ENCODE data around the gene PIGL.
"Not testable (repeated sequence)": the region's sequence is repeated elsewhere in the genome, so short reads cannot be mapped to it uniquely, and the experiment has no call there.

Gene PIGL

GRCh38 chr17:16216341-16217001 lies 539 bp upstream of the PIGL start:
- CTCF ChIA-PET, result interaction anchor here (0.7 to 1.5 kb wide), 3 partner anchors 9 to 73 kb away, joined by 3 read pairs; no protein-coding TSS in a partner anchor
- POLR2A ChIA-PET, result interaction anchor here (0.5 to 1.4 kb wide), 3 partner anchors 17 to 152 kb away, joined by 3 to 4 read pairs (median 3); no protein-coding TSS in a partner anchor
- 86% methylated on average over 12 of the region's 38 CpGs for WGBS (ENCODE audit: insufficient coverage)
- H3K27me3 ChIP-seq (replicated peaks in 2 of 5; ENCODE audit: control insufficient read depth in 4 of 5, insufficient read depth in 5 of 5, low read length in 4 of 5); H3K9me3 ChIP-seq (ENCODE audit: control extremely low read depth in 1 of 5, control insufficient read depth in 4 of 5, insufficient read depth in 2 of 5, low read depth in 1 of 5, low read length in 4 of 5); H3K36me3 ChIP-seq (ENCODE audit: control insufficient read depth in 4 of 4, insufficient read depth in 4 of 4, low read length in 3 of 4); DNase-seq: not testable (repeated sequence)
- peak overlapping the region; percentile 75 to 99 (median 91) for H3K4me3 ChIP-seq (ENCODE audit: control insufficient read depth in 1 of 7, extremely low read depth in 1 of 7, insufficient read depth in 4 of 7, low read depth in 2 of 7, low read length in 6 of 7)
- H3K4me1 ChIP-seq (ENCODE audit: control extremely low read depth in 1 of 4, control insufficient read depth in 4 of 4, insufficient read depth in 4 of 4, low read length in 3 of 4), result peaks cover 12 to 42% (median 20%) of the 10 kb centered on the region in 4 experiments
- peak overlapping the region; percentile 80 to 89 for H3K27ac ChIP-seq (ENCODE audit: insufficient read depth in 1 of 2, low read depth in 1 of 2, low read length in 2 of 2, poor library complexity in 1 of 2, severe bottlenecking in 2 of 2)

DNA sequence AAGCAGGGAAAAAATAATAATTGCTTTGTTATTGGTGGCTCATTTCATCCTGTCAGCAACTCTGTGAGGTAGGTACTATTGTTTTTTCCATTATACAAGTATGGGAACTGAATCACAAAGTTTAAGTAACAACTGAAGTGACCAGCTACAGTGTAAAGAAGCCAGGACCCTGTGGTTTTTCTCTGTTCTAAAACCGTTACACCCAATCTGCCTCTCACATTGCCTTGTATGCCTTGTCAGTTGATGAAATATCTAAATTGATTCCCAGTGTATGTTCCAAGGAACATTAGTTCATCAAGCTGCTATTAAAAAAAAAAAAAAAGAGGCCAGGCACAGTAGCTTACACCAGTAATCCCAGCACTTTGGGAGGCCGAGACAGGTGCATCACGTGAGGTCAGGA lies 5.4 kb downstream of the PIGL start:
- Histone ChIP-seq H3K4me3 (ENCODE audit: control insufficient read depth in 1 of 7, extremely low read depth in 1 of 7, insufficient read depth in 4 of 7, low read depth in 2 of 7, low read length in 6 of 7) (no peak overlapping the region), H3K9me3 (ENCODE audit: control extremely low read depth in 1 of 5, control insufficient read depth in 4 of 5, insufficient read depth in 2 of 5, low read depth in 1 of 5, low read length in 4 of 5) (no peaks in the 10 kb centered on the region), H3K27ac (ENCODE audit: insufficient read depth in 1 of 2, low read depth in 1 of 2, low read length in 2 of 2, poor library complexity in 1 of 2, severe bottlenecking in 2 of 2) (no peak overlapping the region), H3K36me3 (ENCODE audit: control insufficient read depth in 4 of 4, insufficient read depth in 4 of 4, low read length in 3 of 4) (peaks cover 0 to 2% (median 2%) of the 10 kb centered on the region in 4 experiments), H3K27me3 (replicated peaks in 2 of 5; ENCODE audit: control insufficient read depth in 4 of 5, insufficient read depth in 5 of 5, low read length in 4 of 5) (no peaks in the 10 kb centered on the region), H3K4me1 (ENCODE audit: control extremely low read depth in 1 of 4, control insufficient read depth in 4 of 4, insufficient read depth in 4 of 4, low read length in 3 of 4) (peaks cover 0 to 12% (median 3%) of the 10 kb centered on the region in 4 experiments)
- POLR2A ChIA-PET, result no interaction called here
- no peak for DNase-seq
- WGBS (ENCODE audit: insufficient coverage), result 100% methylated on average over 3 of the region's 3 CpGs
- CTCF ChIA-PET, result interaction anchor here (1.1 kb wide), 1 partner anchor 61 kb away, joined by 3 read pairs; no protein-coding TSS in a partner anchor

DNA sequence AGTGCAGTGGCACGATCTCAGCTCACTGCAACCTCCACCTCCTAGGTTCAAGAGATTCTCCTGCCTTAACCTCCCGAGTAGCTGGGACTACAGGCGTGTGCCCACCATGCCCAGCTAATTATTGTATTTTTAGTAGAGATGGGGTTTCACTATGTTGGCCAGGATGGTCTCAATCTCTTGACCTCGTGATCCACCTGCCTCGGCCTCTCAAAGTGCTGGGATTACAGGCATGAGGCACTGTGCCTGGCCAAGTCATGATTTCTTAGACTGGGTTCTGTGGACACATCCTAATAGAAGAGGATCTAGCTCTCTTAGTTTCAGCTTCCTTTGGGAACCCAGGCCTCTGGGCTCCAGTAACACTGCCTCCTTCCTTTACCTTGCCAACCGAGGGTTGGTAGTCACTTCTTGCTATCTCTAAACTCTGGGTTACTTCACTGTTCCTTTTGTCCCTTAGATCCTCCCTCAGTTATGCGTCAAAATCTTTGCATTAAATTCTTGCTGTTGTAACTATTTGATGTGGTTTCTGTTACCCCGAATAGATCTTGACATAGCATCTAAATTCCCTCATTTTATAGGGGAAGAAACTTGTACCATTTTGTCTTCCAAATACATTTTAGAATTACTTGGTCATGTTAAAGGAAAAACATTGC lies 13.0 kb downstream of the PIGL start:
- ChIA-PET CTCF (interaction anchor here (1.2 to 1.5 kb wide), 2 partner anchors 9 to 10 kb away, joined by 3 read pairs; no protein-coding TSS in a partner anchor), POLR2A (interaction anchor here (0.6 kb wide), 1 partner anchor 18 kb away, joined by 5 read pairs; no protein-coding TSS in a partner anchor)
- H3K27me3 ChIP-seq (replicated peaks in 2 of 5; ENCODE audit: control insufficient read depth in 4 of 5, insufficient read depth in 5 of 5, low read length in 4 of 5); H3K27ac ChIP-seq (ENCODE audit: insufficient read depth in 1 of 2, low read depth in 1 of 2, low read length in 2 of 2, poor library complexity in 1 of 2, severe bottlenecking in 2 of 2); H3K4me3 ChIP-seq (ENCODE audit: control insufficient read depth in 1 of 7, extremely low read depth in 1 of 7, insufficient read depth in 4 of 7, low read depth in 2 of 7, low read length in 6 of 7); H3K9me3 ChIP-seq (ENCODE audit: control extremely low read depth in 1 of 5, control insufficient read depth in 4 of 5, insufficient read depth in 2 of 5, low read depth in 1 of 5, low read length in 4 of 5); H3K36me3 ChIP-seq (ENCODE audit: control insufficient read depth in 4 of 4, insufficient read depth in 4 of 4, low read length in 3 of 4); DNase-seq; H3K4me1 ChIP-seq (ENCODE audit: control extremely low read depth in 1 of 4, control insufficient read depth in 4 of 4, insufficient read depth in 4 of 4, low read length in 3 of 4): not testable (repeated sequence)
- WGBS (ENCODE audit: insufficient coverage), result 100% methylated on average over 2 of the region's 8 CpGs

- DNase-seq, result no peak
- Histone ChIP-seq H3K4me3 (ENCODE audit: control insufficient read depth in 1 of 7, extremely low read depth in 1 of 7, insufficient read depth in 4 of 7, low read depth in 2 of 7, low read length in 6 of 7) (no peak overlapping the region), H3K27ac (ENCODE audit: insufficient read depth in 1 of 2, low read depth in 1 of 2, low read length in 2 of 2, poor library complexity in 1 of 2, severe bottlenecking in 2 of 2) (no peak overlapping the region), H3K9me3 (ENCODE audit: control extremely low read depth in 1 of 5, control insufficient read depth in 4 of 5, insufficient read depth in 2 of 5, low read depth in 1 of 5, low read length in 4 of 5) (no peaks in the 10 kb centered on the region), H3K27me3 (replicated peaks in 2 of 5; ENCODE audit: control insufficient read depth in 4 of 5, insufficient read depth in 5 of 5, low read length in 4 of 5) (no peaks in the 10 kb centered on the region), H3K36me3 (ENCODE audit: control insufficient read depth in 4 of 4, insufficient read depth in 4 of 4, low read length in 3 of 4) (peaks cover 0 to 7% (median 5%) of the 10 kb centered on the region in 4 experiments), H3K4me1 (ENCODE audit: control extremely low read depth in 1 of 4, control insufficient read depth in 4 of 4, insufficient read depth in 4 of 4, low read length in 3 of 4) (no peaks in the 10 kb centered on the region)
- no CpG with 5 or more reads among the region's 1 CpG for WGBS (ENCODE audit: insufficient coverage)
- POLR2A ChIA-PET, result interaction anchor here (0.6 kb wide), 1 partner anchor 22 kb away, joined by 7 read pairs; no protein-coding TSS in a partner anchor
- CTCF ChIA-PET, result interaction anchor here (0.5 kb wide), 1 partner anchor 22 kb away, joined by 3 read pairs; no protein-coding TSS in a partner anchor
Observed at GRCh38 chr17:16232391-16232790, 15.4 kb downstream of the PIGL start.

DNA sequence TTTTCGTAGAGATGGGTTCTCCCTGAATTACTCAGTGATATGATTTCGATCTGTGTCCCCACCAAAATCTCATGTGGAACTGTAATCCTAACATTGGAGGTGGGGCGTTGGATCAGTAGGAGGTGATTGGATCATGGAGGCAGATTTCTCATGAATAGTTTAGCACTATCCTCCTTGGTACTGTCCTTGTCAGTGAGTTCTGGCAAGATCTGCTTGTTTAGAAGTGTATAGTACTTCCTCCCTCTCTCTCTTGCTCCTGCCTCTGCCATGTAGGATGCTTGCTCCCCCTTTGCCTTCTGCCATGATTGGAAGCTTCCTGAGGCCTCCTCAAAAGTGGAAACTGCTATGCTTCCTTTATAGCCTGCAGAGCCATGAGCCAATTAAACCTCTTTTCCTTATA lies 22.9 kb downstream of the PIGL start:
- Histone ChIP-seq H3K4me1 (ENCODE audit: control extremely low read depth in 1 of 4, control insufficient read depth in 4 of 4, insufficient read depth in 4 of 4, low read length in 3 of 4) (no peaks in the 10 kb centered on the region), H3K9me3 (ENCODE audit: control extremely low read depth in 1 of 5, control insufficient read depth in 4 of 5, insufficient read depth in 2 of 5, low read depth in 1 of 5, low read length in 4 of 5) (no peaks in the 10 kb centered on the region), H3K36me3 (ENCODE audit: control insufficient read depth in 4 of 4, insufficient read depth in 4 of 4, low read length in 3 of 4) (peaks cover 0 to 3% (median 1%) of the 10 kb centered on the region in 4 experiments), H3K4me3 (ENCODE audit: control insufficient read depth in 1 of 7, extremely low read depth in 1 of 7, insufficient read depth in 4 of 7, low read depth in 2 of 7, low read length in 6 of 7) (no peak overlapping the region), H3K27me3 (replicated peaks in 2 of 5; ENCODE audit: control insufficient read depth in 4 of 5, insufficient read depth in 5 of 5, low read length in 4 of 5) (no peaks in the 10 kb centered on the region), H3K27ac (ENCODE audit: insufficient read depth in 1 of 2, low read depth in 1 of 2, low read length in 2 of 2, poor library complexity in 1 of 2, severe bottlenecking in 2 of 2) (no peak overlapping the region)
- 83% methylated on average over 1 of the region's 3 CpGs for WGBS (ENCODE audit: insufficient coverage)
- CTCF ChIA-PET, result no interaction called here
- no peak for DNase-seq
- POLR2A ChIA-PET, result no interaction called here

- ChIA-PET POLR2A (no interaction called here), CTCF (interaction anchor here (0.9 kb wide), 1 partner anchor 9 kb away, joined by 3 read pairs; no protein-coding TSS in a partner anchor)
- no peak for DNase-seq
- Histone ChIP-seq H3K9me3 (ENCODE audit: control extremely low read depth in 1 of 5, control insufficient read depth in 4 of 5, insufficient read depth in 2 of 5, low read depth in 1 of 5, low read length in 4 of 5) (no peaks in the 10 kb centered on the region), H3K4me3 (ENCODE audit: control insufficient read depth in 1 of 7, extremely low read depth in 1 of 7, insufficient read depth in 4 of 7, low read depth in 2 of 7, low read length in 6 of 7) (no peak overlapping the region), H3K27me3 (replicated peaks in 2 of 5; ENCODE audit: control insufficient read depth in 4 of 5, insufficient read depth in 5 of 5, low read length in 4 of 5) (no peaks in the 10 kb centered on the region), H3K4me1 (ENCODE audit: control extremely low read depth in 1 of 4, control insufficient read depth in 4 of 4, insufficient read depth in 4 of 4, low read length in 3 of 4) (no peaks in the 10 kb centered on the region), H3K36me3 (ENCODE audit: control insufficient read depth in 4 of 4, insufficient read depth in 4 of 4, low read length in 3 of 4) (no peaks in the 10 kb centered on the region), H3K27ac (ENCODE audit: insufficient read depth in 1 of 2, low read depth in 1 of 2, low read length in 2 of 2, poor library complexity in 1 of 2, severe bottlenecking in 2 of 2) (no peak overlapping the region)
Observed at GRCh38 chr17:16241906-16242399, 24.9 kb downstream of the PIGL start.

DNA sequence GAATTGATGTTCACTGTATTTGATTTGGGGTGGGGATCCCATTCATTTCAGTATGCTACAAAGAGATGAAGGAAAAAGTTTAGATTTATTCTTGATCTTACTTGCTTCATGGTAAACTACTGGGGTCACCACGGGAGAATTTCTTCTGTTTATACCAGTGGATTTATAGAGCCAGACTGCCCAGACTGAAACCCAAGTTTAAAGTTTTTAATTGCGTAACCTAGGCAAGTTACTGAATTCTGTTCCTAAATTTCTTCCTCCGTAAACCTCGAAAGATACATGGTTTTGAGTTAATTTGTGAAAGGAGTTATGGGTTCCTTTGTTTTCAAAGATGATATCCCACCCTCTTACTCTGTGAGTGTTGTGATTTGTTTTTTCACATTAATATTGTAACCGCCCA lies 26.4 kb downstream of the PIGL start:
- WGBS (ENCODE audit: insufficient coverage), result 100% methylated on average over 5 of the region's 5 CpGs
- CTCF ChIA-PET, result no interaction called here
- POLR2A ChIA-PET, result no interaction called here
- DNase-seq, result no peak
- no peaks in the 10 kb centered on the region for H3K9me3 ChIP-seq (ENCODE audit: control extremely low read depth in 1 of 5, control insufficient read depth in 4 of 5, insufficient read depth in 2 of 5, low read depth in 1 of 5, low read length in 4 of 5)
- no peak overlapping the region for H3K27ac ChIP-seq (ENCODE audit: insufficient read depth in 1 of 2, low read depth in 1 of 2, low read length in 2 of 2, poor library complexity in 1 of 2, severe bottlenecking in 2 of 2)
- no peaks in the 10 kb centered on the region for H3K4me1 ChIP-seq (ENCODE audit: control extremely low read depth in 1 of 4, control insufficient read depth in 4 of 4, insufficient read depth in 4 of 4, low read length in 3 of 4)
- H3K36me3 ChIP-seq (ENCODE audit: control insufficient read depth in 4 of 4, insufficient read depth in 4 of 4, low read length in 3 of 4), result no peaks in the 10 kb centered on the region
- no peak overlapping the region for H3K4me3 ChIP-seq (ENCODE audit: control insufficient read depth in 1 of 7, extremely low read depth in 1 of 7, insufficient read depth in 4 of 7, low read depth in 2 of 7, low read length in 6 of 7)
- H3K27me3 ChIP-seq (replicated peaks in 2 of 5; ENCODE audit: control insufficient read depth in 4 of 5, insufficient read depth in 5 of 5, low read length in 4 of 5), result no peaks in the 10 kb centered on the region
